Effector memory CD4-positive, alpha-beta T cell (primary cell): ENCODE measurements around the gene TAF1D.

Experiments used
- DNase-seq, 3 donors: peaks; one replicate each; pipeline ENCODE4 v3.0.0-alpha.2; 2020
- H3K27ac ChIP-seq: 2 replicates; pipeline ENCODE4 v1.7.0; 2013; ENCODE audit warnings: mild to moderate bottlenecking, low read length, moderate library complexity; ENCODE audit not compliant: insufficient read depth, poor library complexity, severe bottlenecking
- H3K27me3 ChIP-seq: replicated peaks from 2 replicates; pipeline ENCODE4 v1.7.0; 2013; ENCODE audit warnings: mild to moderate bottlenecking, low read length; ENCODE audit not compliant: insufficient read depth, control insufficient read depth, poor library complexity, severe bottlenecking
- H3K36me3 ChIP-seq: 2 replicates; pipeline ENCODE4 v1.7.0; 2013; ENCODE audit warnings: mild to moderate bottlenecking, low read length, moderate library complexity; ENCODE audit not compliant: control insufficient read depth, insufficient read depth
- H3K4me1 ChIP-seq: 2 replicates; pipeline ENCODE4 v1.7.0; 2013; ENCODE audit warnings: low read length, mild to moderate bottlenecking; ENCODE audit not compliant: control insufficient read depth, insufficient read depth, poor library complexity, severe bottlenecking
- H3K4me3 ChIP-seq: 2 replicates; pipeline ENCODE4 v1.7.0; 2013; ENCODE audit warnings: low read length, low read depth, mild to moderate bottlenecking; ENCODE audit not compliant: insufficient read depth, poor library complexity, severe bottlenecking
- H3K9me3 ChIP-seq: 2 replicates; pipeline ENCODE4 v1.7.0; 2013; ENCODE audit warnings: mild to moderate bottlenecking, low read length, moderate library complexity; ENCODE audit not compliant: control insufficient read depth

TAF1D gene

DNA sequence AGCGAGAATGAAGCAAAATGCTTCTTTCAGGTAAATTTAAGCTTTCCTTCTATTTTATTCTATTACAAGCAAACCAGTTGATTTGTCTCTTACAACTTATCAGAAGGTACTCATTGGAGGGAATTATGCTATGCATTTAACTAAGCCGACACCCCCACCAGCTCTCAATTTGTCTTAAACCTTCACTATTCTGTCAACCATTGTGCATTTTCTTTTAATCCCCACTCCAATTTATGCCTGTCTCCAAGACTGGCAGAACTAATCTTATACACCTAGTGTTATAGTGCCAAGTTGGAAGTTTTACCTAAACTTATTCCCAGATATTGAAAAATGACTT, 12.5 kb downstream of the TAF1D start:
- H3K4me3 ChIP-seq: no peak overlapping the region
- peaks cover 5% of the 10 kb centered on the region for H3K4me1 ChIP-seq
- H3K36me3 ChIP-seq: peaks cover 65% of the 10 kb centered on the region
- H3K27ac ChIP-seq: no peak overlapping the region
- DNase-seq: no peak
- no peaks in the 10 kb centered on the region for H3K27me3 ChIP-seq
- H3K9me3 ChIP-seq: no peaks in the 10 kb centered on the region

DNA sequence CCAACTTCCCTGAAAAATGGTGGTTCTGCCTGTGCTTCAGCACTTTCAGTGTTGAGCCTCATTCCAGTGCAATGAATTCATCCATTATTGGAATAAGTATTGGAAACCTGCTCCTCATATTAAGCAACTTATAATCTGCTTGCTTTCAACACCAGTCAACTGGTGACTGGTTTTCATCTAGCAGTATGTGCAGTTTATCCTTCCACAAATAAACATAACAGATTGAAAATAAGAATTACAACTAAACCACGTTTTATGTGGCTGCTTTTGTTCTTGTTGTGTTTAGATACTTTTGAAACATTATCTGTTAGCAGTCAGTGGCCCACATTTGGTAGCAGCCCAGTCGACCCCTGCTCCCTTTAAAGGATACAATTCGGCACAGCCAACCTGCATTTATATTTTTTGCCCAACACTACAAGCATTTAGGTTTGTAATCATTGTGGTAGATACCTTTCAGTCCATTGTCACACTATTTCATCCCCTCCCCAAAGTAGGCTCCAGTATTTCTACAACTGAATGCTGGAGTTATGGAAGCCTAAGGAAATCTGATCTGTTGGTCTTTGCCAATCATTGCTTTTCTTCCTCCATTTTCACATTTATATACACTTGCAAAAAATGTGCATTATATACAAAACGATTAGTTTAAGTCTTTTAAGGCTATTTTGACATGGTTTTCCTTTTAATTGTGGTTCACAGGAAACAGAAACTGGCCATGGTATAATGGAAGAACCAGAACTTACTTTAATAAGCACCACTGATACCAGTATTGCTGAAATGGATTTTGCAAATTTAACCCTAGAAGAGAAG, 13.1 kb downstream of the TAF1D start:
- H3K4me3 ChIP-seq: no peak overlapping the region
- H3K27ac ChIP-seq: no peak overlapping the region
- peaks cover 59% of the 10 kb centered on the region for H3K36me3 ChIP-seq
- H3K9me3 ChIP-seq: no peaks in the 10 kb centered on the region
- H3K4me1 ChIP-seq: no peaks in the 10 kb centered on the region
- no peak for DNase-seq
- no peaks in the 10 kb centered on the region for H3K27me3 ChIP-seq

- H3K27me3 ChIP-seq: no peaks in the 10 kb centered on the region
- no peak overlapping the region for H3K4me3 ChIP-seq
- H3K9me3 ChIP-seq: no peaks in the 10 kb centered on the region
- no peak overlapping the region for H3K27ac ChIP-seq
- no peaks in the 10 kb centered on the region for H3K4me1 ChIP-seq
- H3K36me3 ChIP-seq: peaks cover 25% of the 10 kb centered on the region
- no peak for DNase-seq
These were observed 17.2 kb downstream of the TAF1D start for GRCh38 chr11:93724089-93724488.

DNA sequence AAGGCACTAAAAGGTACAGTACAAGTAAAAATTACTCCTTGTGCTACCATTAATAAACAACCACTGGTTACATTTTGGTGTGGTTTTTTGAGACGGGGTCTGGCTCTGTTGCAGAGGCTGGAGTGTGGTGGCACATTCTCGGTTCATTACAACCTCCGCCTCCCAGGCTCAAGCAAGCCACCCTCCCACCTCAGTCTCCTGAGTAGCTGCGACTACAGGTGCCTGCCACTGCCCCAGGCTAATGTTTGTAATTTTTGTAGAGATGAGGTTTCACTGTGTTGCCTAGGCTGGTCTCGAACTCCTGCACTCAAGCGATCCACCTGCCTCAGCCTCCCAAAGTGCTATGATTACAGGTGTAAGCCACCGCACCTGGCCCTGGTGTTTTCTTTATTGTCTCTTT, 20.8 kb downstream of the TAF1D start:
- Histone ChIP-seq H3K27me3 (no peaks in the 10 kb centered on the region), H3K36me3 (peaks cover 17% of the 10 kb centered on the region), H3K4me3 (no peak overlapping the region), H3K4me1 (peaks cover 10% of the 10 kb centered on the region), H3K27ac (no peak overlapping the region), H3K9me3 (no peaks in the 10 kb centered on the region)
- DNase-seq: no peak

DNA sequence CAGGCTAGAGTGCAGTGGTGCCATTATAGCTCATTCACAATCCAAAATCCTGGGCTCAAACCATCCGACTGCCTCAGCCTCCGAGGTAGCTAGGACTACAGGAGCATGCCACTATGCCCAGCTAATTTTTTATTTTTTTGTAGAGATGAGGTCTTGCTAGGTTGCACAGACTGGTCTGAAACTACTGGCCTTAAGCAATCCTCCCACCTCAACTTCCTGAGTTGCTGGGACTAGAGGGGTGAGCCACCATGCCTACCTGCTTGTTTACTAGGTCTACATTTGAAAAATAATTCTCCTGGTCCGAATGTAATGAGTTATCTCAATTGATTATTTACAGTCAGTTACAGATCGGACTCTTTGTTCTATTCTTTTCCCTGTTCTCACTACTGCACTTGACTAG, 22.0 kb downstream of the TAF1D start:
- Histone ChIP-seq H3K9me3 (no peaks in the 10 kb centered on the region), H3K4me1 (peaks cover 10% of the 10 kb centered on the region), H3K4me3 (no peak overlapping the region), H3K36me3 (peaks cover 17% of the 10 kb centered on the region), H3K27me3 (no peaks in the 10 kb centered on the region), H3K27ac (no peak overlapping the region)
- DNase-seq: no peak

DNA sequence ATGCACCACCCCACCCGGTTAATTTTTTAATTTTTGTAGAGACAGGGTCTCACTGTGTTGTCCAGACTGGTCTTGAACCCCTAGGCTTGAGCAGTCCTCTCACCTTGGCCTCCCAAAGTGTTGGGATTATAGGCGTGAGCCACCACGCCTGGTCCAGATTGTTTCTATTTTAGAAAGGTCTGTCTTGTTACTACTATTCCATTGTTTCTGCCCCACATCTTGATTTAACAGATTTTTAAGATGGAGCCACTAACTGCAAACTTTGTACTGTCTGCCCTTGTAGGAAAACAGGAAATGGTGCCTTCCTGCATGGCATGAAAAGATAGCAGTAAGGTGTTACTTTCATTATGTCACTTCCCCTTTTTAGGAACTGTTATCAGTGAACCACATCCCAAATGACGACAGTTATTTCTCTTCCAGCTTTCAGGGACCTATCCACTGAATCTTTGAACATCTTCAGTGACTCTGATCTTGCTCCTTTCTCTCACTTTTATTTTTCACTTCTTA, 23.2 kb downstream of the TAF1D start:
- no peak overlapping the region for H3K4me3 ChIP-seq
- H3K27me3 ChIP-seq: no peaks in the 10 kb centered on the region
- H3K4me1 ChIP-seq: peaks cover 10% of the 10 kb centered on the region
- no peaks in the 10 kb centered on the region for H3K9me3 ChIP-seq
- no peak for DNase-seq
- H3K36me3 ChIP-seq: peaks cover 17% of the 10 kb centered on the region
- H3K27ac ChIP-seq: no peak overlapping the region

DNA sequence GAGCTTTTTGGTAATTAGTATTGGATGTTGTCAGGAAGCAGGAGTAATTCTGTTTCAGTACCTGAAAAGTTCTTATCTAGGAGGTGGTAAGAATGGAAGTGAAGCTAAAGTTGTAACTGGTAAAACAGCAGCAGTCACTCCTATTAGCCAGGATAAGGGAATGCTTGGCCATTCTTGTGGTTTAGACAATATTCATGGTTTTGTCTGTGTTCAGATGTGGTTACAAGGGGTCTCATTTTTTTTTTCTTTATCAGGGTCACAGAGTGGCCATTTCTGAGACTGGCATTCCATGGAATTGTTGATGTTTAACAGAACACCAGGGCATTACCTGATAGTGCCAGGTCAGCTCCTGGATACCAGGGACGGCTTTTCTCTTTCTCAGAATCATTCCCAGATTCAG, 23.8 kb downstream of the TAF1D start:
- peaks cover 17% of the 10 kb centered on the region for H3K36me3 ChIP-seq

DNA sequence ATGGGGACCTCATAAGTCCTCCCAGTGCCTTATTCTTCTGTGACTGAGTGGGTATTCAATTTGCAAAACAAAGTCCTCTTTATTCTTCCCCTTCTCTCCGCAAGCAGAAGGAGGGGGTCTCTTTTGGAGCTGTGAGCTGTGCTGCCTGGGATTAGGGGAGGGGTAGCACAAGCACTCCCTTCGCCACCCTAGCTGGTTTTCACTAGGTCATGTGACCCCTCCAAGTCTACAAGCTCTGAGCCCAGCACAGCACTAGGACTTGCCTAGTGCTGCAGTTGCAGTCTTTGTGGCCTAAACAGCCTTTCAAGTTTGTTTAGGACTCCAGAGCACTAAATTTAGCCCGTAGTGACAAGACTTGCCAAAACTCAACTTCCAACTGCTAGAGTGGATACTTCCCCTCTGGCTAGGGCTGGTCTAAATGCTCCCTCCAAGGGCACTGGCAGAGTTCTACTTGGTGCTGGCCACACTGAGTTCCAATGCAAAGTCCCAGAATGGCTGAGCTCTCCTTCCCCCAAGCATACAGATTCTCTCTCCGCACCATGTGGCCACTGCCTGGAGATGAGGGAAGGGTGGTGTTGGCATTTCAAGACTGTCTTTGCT, 25.4 kb downstream of the TAF1D start:
- H3K4me1 ChIP-seq: peaks cover 10% of the 10 kb centered on the region
- H3K36me3 ChIP-seq: peaks cover 12% of the 10 kb centered on the region
- no peaks in the 10 kb centered on the region for H3K27me3 ChIP-seq
- H3K27ac ChIP-seq: no peak overlapping the region
- H3K9me3 ChIP-seq: no peaks in the 10 kb centered on the region
- no peak overlapping the region for H3K4me3 ChIP-seq
- no peak for DNase-seq

More for the DNA sequence above, 23.8 kb downstream of the TAF1D start:
- H3K4me1 ChIP-seq: peaks cover 10% of the 10 kb centered on the region
- H3K27me3 ChIP-seq: no peaks in the 10 kb centered on the region
- no peaks in the 10 kb centered on the region for H3K9me3 ChIP-seq
- no peak overlapping the region for H3K4me3 ChIP-seq
- H3K27ac ChIP-seq: no peak overlapping the region
- no peak for DNase-seq

- no peak for DNase-seq
- peaks cover under 1% of the 10 kb centered on the region for H3K4me1 ChIP-seq
These were observed 28.6 kb downstream of the TAF1D start for GRCh38 chr11:93712678-93713077.

GRCh38 chr11:93710239-93710638, 31.1 kb downstream of the TAF1D start:
- DNase-seq: no peak
- H3K27ac ChIP-seq: no peak overlapping the region
- H3K4me3 ChIP-seq: no peak overlapping the region
- no peaks in the 10 kb centered on the region for H3K4me1 ChIP-seq
- peaks cover 29% of the 10 kb centered on the region for H3K36me3 ChIP-seq
- no peaks in the 10 kb centered on the region for H3K9me3 ChIP-seq
- no peaks in the 10 kb centered on the region for H3K27me3 ChIP-seq

More at GRCh38 chr11:93712678-93713077, 28.6 kb downstream of the TAF1D start:
- no peaks in the 10 kb centered on the region for H3K9me3 ChIP-seq
- H3K27me3 ChIP-seq: no peaks in the 10 kb centered on the region
- no peak overlapping the region for H3K4me3 ChIP-seq
- H3K36me3 ChIP-seq: peaks cover 34% of the 10 kb centered on the region
- H3K27ac ChIP-seq: no peak overlapping the region
